ENCODE data around the gene MLN. TPM values are rescaled to one million over a fixed set of nuclear protein-coding genes. Genes with fewer than 3 reads are reported as not detected.

The MLN gene
- polyA plus RNA-seq, 2 of the 4 experiments (the other 2 are of a cell fraction): not detected

DNA sequence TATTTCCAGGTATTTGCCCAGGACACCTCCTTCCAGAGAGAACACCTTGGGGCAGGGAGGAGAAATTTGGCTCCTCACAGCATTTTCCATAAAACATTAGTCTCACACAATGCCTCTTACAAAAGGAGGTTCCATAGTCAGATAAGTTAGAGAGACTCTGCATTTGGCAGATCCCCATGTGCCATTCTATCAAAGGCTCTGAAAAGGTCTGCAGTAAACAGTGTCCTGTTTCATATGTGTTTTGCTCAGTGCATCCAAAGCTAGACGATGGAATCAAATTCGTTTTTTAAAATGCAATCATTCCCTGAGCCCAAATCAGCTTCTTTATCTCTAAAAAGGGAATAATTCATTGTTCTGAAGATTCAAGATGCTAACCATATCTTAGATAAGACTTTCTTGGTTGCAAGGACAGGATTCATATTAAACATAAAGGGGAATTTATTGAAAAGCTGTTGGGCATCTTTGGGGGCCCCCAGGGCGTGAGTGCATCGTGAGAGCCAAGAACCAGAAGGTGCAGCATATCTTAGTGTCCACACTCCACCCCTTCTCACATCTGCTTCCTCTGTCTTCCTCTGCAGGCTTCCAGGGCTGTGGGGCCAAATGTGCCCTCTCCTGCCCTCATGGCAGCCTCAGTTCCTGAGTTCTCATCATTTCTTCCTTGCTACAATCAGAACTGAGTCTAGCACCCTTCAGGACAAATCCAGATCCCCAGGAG lies 41.4 kb upstream of the MLN start:
- H3K27ac ChIP-seq: peak overlapping the region in 1 of 2 experiments; percentile 70; a peak in 3 of 6 replicates
- H3K9me3 ChIP-seq: no peaks in the 10 kb centered on the region
- CTCF ChIA-PET: interaction anchor here (0.7 to 1.5 kb wide), 2 partner anchors 9 to 565 kb away, joined by 3 to 4 read pairs; no protein-coding TSS in a partner anchor
- TF ChIP-seq NPAS2 (CRISPR knock-in tag; IDR thresholded peaks at IDR 0.05; ENCODE audit: borderline replicate concordance) (no peak), HDAC2 (IDR thresholded peaks at IDR 0.05) (no peak)
- TF ChIP-seq, protein P1, sequence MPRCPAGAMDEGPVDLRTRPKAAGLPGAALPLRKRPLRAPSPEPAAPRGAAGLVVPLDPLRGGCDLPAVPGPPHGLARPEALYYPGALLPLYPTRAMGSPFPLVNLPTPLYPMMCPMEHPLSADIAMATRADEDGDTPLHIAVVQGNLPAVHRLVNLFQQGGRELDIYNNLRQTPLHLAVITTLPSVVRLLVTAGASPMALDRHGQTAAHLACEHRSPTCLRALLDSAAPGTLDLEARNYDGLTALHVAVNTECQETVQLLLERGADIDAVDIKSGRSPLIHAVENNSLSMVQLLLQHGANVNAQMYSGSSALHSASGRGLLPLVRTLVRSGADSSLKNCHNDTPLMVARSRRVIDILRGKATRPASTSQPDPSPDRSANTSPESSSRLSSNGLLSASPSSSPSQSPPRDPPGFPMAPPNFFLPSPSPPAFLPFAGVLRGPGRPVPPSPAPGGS (IDR thresholded peaks at IDR 0.05): no peak
- TF ChIP-seq, protein P2, sequence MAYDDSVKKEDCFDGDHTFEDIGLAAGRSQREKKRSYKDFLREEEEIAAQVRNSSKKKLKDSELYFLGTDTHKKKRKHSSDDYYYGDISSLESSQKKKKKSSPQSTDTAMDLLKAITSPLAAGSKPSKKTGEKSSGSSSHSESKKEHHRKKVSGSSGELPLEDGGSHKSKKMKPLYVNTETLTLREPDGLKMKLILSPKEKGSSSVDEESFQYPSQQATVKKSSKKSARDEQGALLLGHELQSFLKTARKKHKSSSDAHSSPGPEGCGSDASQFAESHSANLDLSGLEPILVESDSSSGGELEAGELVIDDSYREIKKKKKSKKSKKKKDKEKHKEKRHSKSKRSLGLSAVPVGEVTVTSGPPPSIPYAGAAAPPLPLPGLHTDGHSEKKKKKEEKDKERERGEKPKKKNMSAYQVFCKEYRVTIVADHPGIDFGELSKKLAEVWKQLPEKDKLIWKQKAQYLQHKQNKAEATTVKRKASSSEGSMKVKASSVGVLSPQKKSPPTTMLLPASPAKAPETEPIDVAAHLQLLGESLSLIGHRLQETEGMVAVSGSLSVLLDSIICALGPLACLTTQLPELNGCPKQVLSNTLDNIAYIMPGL (CRISPR knock-in tag; IDR thresholded peaks at IDR 0.05; ENCODE audit: borderline replicate concordance): no peak
- WGBS (ENCODE audit: missing lambda C conversion rate): 75% methylated on average over 4 of the region's 4 CpGs
- H3K4me2 ChIP-seq: no peak overlapping the region
- ATAC-seq (no peak), DNase-seq (ENCODE audit: low read depth in 1 of 2, low spot score in 1 of 2) (no peak), FAIRE-seq (no peak)
- H3K4me1 ChIP-seq: peaks cover 35% of the 10 kb centered on the region
- no peak overlapping the region for H3K4me3 ChIP-seq
- POLR2A ChIA-PET: no interaction called here

DNA sequence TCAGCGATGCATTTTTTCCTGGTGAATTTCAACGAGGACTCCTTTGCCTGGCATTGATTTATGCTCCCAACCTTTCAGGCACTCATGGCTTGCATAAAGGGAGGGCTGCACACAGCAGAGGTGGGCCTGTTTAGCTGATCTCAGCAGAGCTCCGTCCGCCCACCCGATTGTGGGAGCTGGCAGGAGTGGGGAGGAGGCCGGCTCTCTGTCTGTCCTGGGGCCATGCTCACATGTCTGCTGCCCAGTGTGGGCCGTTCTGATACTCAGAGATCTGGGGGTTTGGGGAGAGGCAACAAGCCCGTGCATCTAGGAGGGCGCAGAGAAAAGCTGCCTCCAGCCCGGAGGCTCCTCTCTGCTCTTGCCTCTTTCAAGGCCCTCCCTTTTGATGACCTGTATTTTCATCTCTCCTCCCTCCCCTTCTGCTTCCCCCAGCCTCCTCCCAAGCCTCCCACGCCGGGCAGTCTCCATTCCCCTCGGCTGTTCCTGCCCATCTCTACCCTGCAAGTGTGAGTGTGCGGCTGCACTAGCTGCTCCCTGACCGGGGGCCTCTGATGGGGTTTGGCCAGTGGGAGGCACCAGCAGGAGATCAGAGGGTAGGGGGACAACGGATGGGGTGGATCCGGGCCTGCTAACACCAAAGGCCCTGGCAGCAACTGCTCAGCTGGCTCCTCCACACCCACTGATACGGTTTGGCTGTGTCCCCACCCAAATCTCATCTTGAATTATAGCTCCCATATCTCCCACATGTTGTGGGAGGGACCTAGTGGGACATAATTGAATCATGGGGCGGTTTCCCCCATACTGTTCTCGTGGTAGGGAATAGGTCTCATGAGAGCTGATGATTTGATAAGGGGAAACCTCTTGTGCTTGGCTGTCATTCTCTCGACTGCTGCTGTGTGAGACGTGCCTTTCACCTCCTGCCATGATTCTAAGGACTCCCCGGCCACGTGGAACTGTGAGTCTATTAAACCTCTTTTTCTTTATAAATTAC lies 39.6 kb upstream of the MLN start:
- no peak overlapping the region for H3K4me2 ChIP-seq
- CTCF ChIA-PET: interaction anchor here (0.9 to 5.8 kb wide), 5 partner anchors 8 to 221 kb away, joined by 3 to 27 read pairs (median 4); no protein-coding TSS in a partner anchor
- H3K9me3 ChIP-seq: no peaks in the 10 kb centered on the region
- no peak overlapping the region for H3K4me3 ChIP-seq
- peaks cover 53% of the 10 kb centered on the region for H3K4me1 ChIP-seq
- no peak for FAIRE-seq
- peak overlapping the region; percentile 86 to 97; a peak in 5 of 6 replicates for H3K27ac ChIP-seq
- POLR2A ChIA-PET: no interaction called here
- no peak for DNase-seq (ENCODE audit: low read depth in 1 of 2, low spot score in 1 of 2)
- 87% methylated on average over 20 of the region's 24 CpGs for WGBS (ENCODE audit: missing lambda C conversion rate)
- TF ChIP-seq ZNF302 (CRISPR knock-in tag; IDR thresholded peaks at IDR 0.05): no peak
- no peak for ATAC-seq

DNA sequence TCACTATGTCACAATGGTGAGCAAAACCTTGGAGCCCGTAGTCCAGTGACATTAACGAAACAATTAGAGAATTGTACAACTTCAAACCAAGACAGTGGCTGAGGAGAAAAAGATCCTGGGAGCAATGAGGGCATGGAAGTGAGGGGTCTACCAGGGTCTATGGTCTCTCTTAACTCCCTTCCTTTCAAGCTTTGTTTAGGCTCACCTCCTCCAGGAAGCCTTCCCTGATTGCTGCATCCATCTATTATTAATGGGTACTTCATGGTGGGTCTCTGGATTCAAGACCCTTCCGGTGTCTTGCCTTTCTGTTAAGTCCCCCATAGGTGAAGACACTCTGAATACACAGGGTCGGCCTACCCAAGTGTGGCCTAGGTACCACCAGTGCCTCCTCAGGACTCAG lies 38.1 kb upstream of the MLN start:
- FAIRE-seq (no peak), DNase-seq (ENCODE audit: low read depth in 1 of 2, low spot score in 1 of 2) (no peak), ATAC-seq (no peak)
- TF ChIP-seq CBX2 (IDR thresholded peaks at IDR 0.05; ENCODE audit: borderline replicate concordance, low read depth): no peak
- TF ChIP-seq EP300 (IDR thresholded peaks at IDR 0.05): no peak
- TF ChIP-seq ZFP36 (IDR thresholded peaks at IDR 0.05; ENCODE audit: borderline replicate concordance, partially characterized antibody): peak; percentile 94
- Histone ChIP-seq H3K4me2 (no peak overlapping the region), H3K4me1 (peaks cover 58% of the 10 kb centered on the region), H3K27ac (peak overlapping the region; percentile 86 to 97), H3K4me3 (no peak overlapping the region), H3K9me3 (no peaks in the 10 kb centered on the region; the same call in 2 of the 3 replicates)
- ChIA-PET POLR2A (no interaction called here), CTCF (interaction anchor here (1.0 to 5.8 kb wide), 3 partner anchors 9 to 185 kb away, joined by 4 to 27 read pairs (median 5); no protein-coding TSS in a partner anchor)
- 87% methylated on average over 4 of the region's 4 CpGs for WGBS (ENCODE audit: missing lambda C conversion rate)

DNA sequence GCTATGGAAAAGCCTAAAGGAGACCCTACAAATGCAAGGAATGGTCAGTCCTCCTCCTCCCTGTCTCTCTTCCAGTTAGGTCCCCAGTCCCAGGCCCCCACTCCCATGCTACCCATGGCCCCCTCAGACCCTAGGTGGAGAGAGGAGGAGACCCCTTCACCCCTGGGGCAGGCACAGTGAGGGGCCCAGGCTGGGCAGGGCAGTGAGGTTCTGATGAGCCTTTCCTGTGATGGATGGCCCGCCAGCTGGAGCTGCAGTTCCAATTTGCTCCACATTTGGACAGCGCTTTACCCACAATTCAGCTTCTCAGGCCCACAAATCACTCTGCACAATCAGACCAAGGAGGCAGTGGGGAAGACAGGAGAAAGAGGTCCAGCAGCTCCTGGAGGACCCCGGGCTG lies 37.3 kb upstream of the MLN start:
- ATAC-seq: peak in 1 of 2 experiments; percentile 14; a peak in 2 of 6 replicates
- FAIRE-seq: no peak
- no peak overlapping the region; the same call in 2 of the 3 replicates for H3K4me3 ChIP-seq
- WGBS (ENCODE audit: missing lambda C conversion rate): 95% methylated on average over 3 of the region's 3 CpGs
- no peak for DNase-seq (ENCODE audit: low read depth in 1 of 2, low spot score in 1 of 2)
- POLR2A ChIA-PET: interaction anchor here (1.2 kb wide), 1 partner anchor 129 kb away, joined by 4 read pairs; the partner anchor contains the start of gene UQCC2
- CTCF ChIA-PET: interaction anchor here (1.1 to 5.8 kb wide), 7 partner anchors 17 to 314 kb away, joined by 3 to 27 read pairs (median 4); no protein-coding TSS in a partner anchor
- H3K4me2 ChIP-seq: peak overlapping the region; percentile 78
- H3K4me1 ChIP-seq: peaks cover 52% of the 10 kb centered on the region
- no peaks in the 10 kb centered on the region; the same call in 2 of the 3 replicates for H3K9me3 ChIP-seq
- peak overlapping the region; percentile 86 to 97 for H3K27ac ChIP-seq
- no peak for TF ChIP-seq ZNF302 (CRISPR knock-in tag; IDR thresholded peaks at IDR 0.05)
- TF ChIP-seq CBX2 (IDR thresholded peaks at IDR 0.05; ENCODE audit: borderline replicate concordance, low read depth): no peak
- 0 out of 2 replicates have a peak, but pooled peaks have one; percentile 19 for TF ChIP-seq HOXB5 (CRISPR knock-in tag; IDR thresholded peaks at IDR 0.05)
